H9 (cell line): Measurements from ENCODE around the gene TNNT1. TPM values are rescaled to one million over a fixed set of nuclear protein-coding genes. Genes with fewer than 3 reads are reported as not detected.
A peak's percentile ranks its signal among the peaks of the same experiment; 100 is the strongest.

ENCODE experiments used
- DNase-seq: peaks from one replicate; pipeline ENCODE4 v3.0.0-alpha.2; 2017
- H2AFZ ChIP-seq: one replicate; pipeline ENCODE4 v1.6.1; 2013; ENCODE audit warnings: mild to moderate bottlenecking, low read length, control low read depth, moderate library complexity
- H2AK5ac ChIP-seq: 2 replicates; pipeline ENCODE4 v1.6.1; 2013; ENCODE audit warnings: low read length, control low read depth, mixed read lengths; ENCODE audit not compliant: insufficient read length
- H2BK120ac ChIP-seq: one replicate; pipeline ENCODE4 v1.6.1; 2013; ENCODE audit warnings: low read depth, mild to moderate bottlenecking, low read length, control low read depth, inconsistent platforms; ENCODE audit not compliant: poor library complexity, severe bottlenecking
- H2BK12ac ChIP-seq: 2 replicates; pipeline ENCODE4 v1.6.1; 2013; ENCODE audit warnings: low read length, control low read depth, mixed read lengths, low read depth; ENCODE audit not compliant: insufficient read length
- H2BK15ac ChIP-seq: 2 replicates; pipeline ENCODE4 v1.6.1; 2013; ENCODE audit warnings: low read depth, low read length, control low read depth
- H2BK20ac ChIP-seq: one replicate; pipeline ENCODE4 v1.6.1; 2013; ENCODE audit warnings: low read depth, mild to moderate bottlenecking, low read length, control low read depth, inconsistent platforms; ENCODE audit not compliant: poor library complexity, severe bottlenecking
- H2BK5ac ChIP-seq: 2 replicates; pipeline ENCODE4 v1.6.1; 2013; ENCODE audit warnings: low read length, control low read depth, mixed read lengths; ENCODE audit not compliant: insufficient read length
- H3K14ac ChIP-seq: 2 replicates; pipeline ENCODE4 v1.6.1; 2013; ENCODE audit warnings: low read length, control low read depth; ENCODE audit not compliant: insufficient read depth
- H3K18ac ChIP-seq: 2 replicates; pipeline ENCODE4 v1.6.1; 2013; ENCODE audit warnings: low read depth, mild to moderate bottlenecking, mixed read lengths, low read length, control low read depth; ENCODE audit not compliant: insufficient read length
- H3K23ac ChIP-seq: 2 replicates; pipeline ENCODE4 v1.6.1; 2013; ENCODE audit warnings: low read length, control low read depth, mixed read lengths, low read depth; ENCODE audit not compliant: insufficient read length
- H3K23me2 ChIP-seq: 2 replicates; pipeline ENCODE4 v1.6.1; 2013; ENCODE audit warnings: low read depth, mild to moderate bottlenecking, mixed read lengths, low read length, control low read depth; ENCODE audit not compliant: insufficient read length, poor library complexity, severe bottlenecking
- H3K27ac ChIP-seq: 2 replicates; pipeline ENCODE4 v1.5.1; 2013; ENCODE audit warnings: low read length, control low read depth, mixed read lengths, low read depth; ENCODE audit not compliant: insufficient read length
- H3K27me3 ChIP-seq: 2 replicates; pipeline ENCODE4 v1.6.1; 2013; ENCODE audit warnings: low read length, control low read depth, inconsistent platforms; ENCODE audit not compliant: insufficient read depth
- H3K4ac ChIP-seq: 2 replicates; pipeline ENCODE4 v1.6.1; 2013; ENCODE audit warnings: low read depth, mild to moderate bottlenecking, control low read depth, inconsistent platforms, low read length, moderate library complexity
- H3K4me1 ChIP-seq: 2 replicates; pipeline ENCODE4 v1.6.1; 2013; ENCODE audit warnings: low read length, control low read depth, inconsistent platforms; ENCODE audit not compliant: insufficient read depth
- H3K4me2 ChIP-seq: 2 replicates; pipeline ENCODE4 v1.6.1; 2013; ENCODE audit warnings: low read length, control low read depth, mixed read lengths; ENCODE audit not compliant: insufficient read length, insufficient read depth
- H3K56ac ChIP-seq: 2 replicates; pipeline ENCODE4 v1.6.1; 2013; ENCODE audit warnings: low read depth, mild to moderate bottlenecking, mixed read lengths, low read length, control low read depth; ENCODE audit not compliant: insufficient read length
- H3K79me1 ChIP-seq: 2 replicates; pipeline ENCODE4 v1.6.1; 2013; ENCODE audit warnings: low read depth, mild to moderate bottlenecking, moderate library complexity, low read length, control low read depth, inconsistent platforms; ENCODE audit not compliant: insufficient read depth, poor library complexity, severe bottlenecking
- H3K79me2 ChIP-seq: 2 replicates; pipeline ENCODE4 v1.6.1; 2013; ENCODE audit warnings: low read length, control low read depth, inconsistent platforms; ENCODE audit not compliant: insufficient read depth
- H3K9ac ChIP-seq: 2 replicates; pipeline ENCODE4 v1.6.1; 2013; ENCODE audit warnings: low read length, control low read depth, mixed read lengths; ENCODE audit not compliant: insufficient read length; ENCODE audit errors: extremely low read depth
- H3K9me3 ChIP-seq: one replicate; pipeline ENCODE4 v1.6.1; 2013; ENCODE audit warnings: low read depth, low read length, inconsistent platforms; ENCODE audit not compliant: control insufficient read depth
- H3T11ph ChIP-seq: one replicate; pipeline ENCODE4 v1.6.1; 2013; ENCODE audit warnings: mild to moderate bottlenecking, low read length, control low read depth, inconsistent platforms
- H4K20me1 ChIP-seq: one replicate; pipeline ENCODE4 v1.6.1; 2013; ENCODE audit not compliant: control insufficient read depth, insufficient read length, insufficient read depth
- H4K5ac ChIP-seq: 2 replicates; pipeline ENCODE4 v1.6.1; 2013; ENCODE audit warnings: low read depth, mild to moderate bottlenecking, mixed read lengths, low read length, control low read depth; ENCODE audit not compliant: insufficient read length
- H4K8ac ChIP-seq: replicated peaks from 2 replicates; pipeline ENCODE4 v1.6.1; 2013; ENCODE audit warnings: low read length, control low read depth, mixed read lengths, low read depth; ENCODE audit not compliant: insufficient read length
- H4K91ac ChIP-seq: 2 replicates; pipeline ENCODE4 v1.6.1; 2013; ENCODE audit warnings: low read depth, mild to moderate bottlenecking, moderate library complexity, mixed read lengths, low read length, control low read depth; ENCODE audit not compliant: insufficient read length
- H3K27ac Mint-ChIP-seq, 3 experiments: 2 replicates in 2 of 3; 3 replicates in 1 of 3; pipeline ENCODE4 v1.8.0; 2020 to 2021; ENCODE audit warnings: mixed read lengths in 3 of 3, mild to moderate bottlenecking in 1 of 3, moderate library complexity in 1 of 3
- H3K27me3 Mint-ChIP-seq: 2 replicates; pipeline ENCODE4 v1.8.0; 2021; ENCODE audit warnings: low read depth, mild to moderate bottlenecking, moderate library complexity, mixed read lengths
- H3K36me3 Mint-ChIP-seq, 3 experiments: 2 replicates in 2 of 3; 3 replicates in 1 of 3; pipeline ENCODE4 v1.8.0; 2020 to 2021; ENCODE audit warnings: low read depth in 3 of 3, mixed read lengths in 3 of 3; ENCODE audit not compliant: insufficient read depth in 1 of 3
- H3K4me1 Mint-ChIP-seq, 2 experiments: 2 replicates each; pipeline ENCODE4 v1.8.0; 2020; ENCODE audit warnings: mixed read lengths in 2 of 2
- H3K4me3 Mint-ChIP-seq, 2 experiments: 2 replicates in 1 of 2; 3 replicates in 1 of 2; pipeline ENCODE4 v1.8.0; 2020 to 2021; ENCODE audit warnings: mild to moderate bottlenecking in 2 of 2, mixed read lengths in 2 of 2, moderate library complexity in 1 of 2
- H3K9me3 Mint-ChIP-seq, 2 experiments: 2 replicates in 1 of 2; 3 replicates in 1 of 2; pipeline ENCODE4 v1.8.0; 2020; ENCODE audit warnings: mild to moderate bottlenecking in 2 of 2, mixed read lengths in 2 of 2, moderate library complexity in 1 of 2
- WGBS: extraction: QIAGEN DNeasy Blood & Tissue Kit; methylation state at CpG from one replicate; pipeline ENCODE4 v1.1.7; 2013; ENCODE audit warnings: missing lambda C conversion rate, low lambda C conversion rate, mixed read lengths; ENCODE audit not compliant: insufficient read length; ENCODE audit errors: extremely low coverage; 5-methylcytosine and 5-hydroxymethylcytosine counted together
- total RNA-seq: library from RNA; stranded (reverse); gene quantifications from 2 replicates; pipeline ENCODE4 v1.2.1, GENCODE V29; 2021
- TF ChIP-seq, protein P1 (sequence below): fragments of 200-600 bp; sonication (generic); conservative IDR thresholded peaks from 3 replicates; pipeline ENCODE4 v1.8.0; 2021; ENCODE audit warnings: antibody characterized with exemption, mild to moderate bottlenecking

TNNT1 gene
- total RNA-seq, 1 experiment from 2014 or later: 127 TPM

DNA sequence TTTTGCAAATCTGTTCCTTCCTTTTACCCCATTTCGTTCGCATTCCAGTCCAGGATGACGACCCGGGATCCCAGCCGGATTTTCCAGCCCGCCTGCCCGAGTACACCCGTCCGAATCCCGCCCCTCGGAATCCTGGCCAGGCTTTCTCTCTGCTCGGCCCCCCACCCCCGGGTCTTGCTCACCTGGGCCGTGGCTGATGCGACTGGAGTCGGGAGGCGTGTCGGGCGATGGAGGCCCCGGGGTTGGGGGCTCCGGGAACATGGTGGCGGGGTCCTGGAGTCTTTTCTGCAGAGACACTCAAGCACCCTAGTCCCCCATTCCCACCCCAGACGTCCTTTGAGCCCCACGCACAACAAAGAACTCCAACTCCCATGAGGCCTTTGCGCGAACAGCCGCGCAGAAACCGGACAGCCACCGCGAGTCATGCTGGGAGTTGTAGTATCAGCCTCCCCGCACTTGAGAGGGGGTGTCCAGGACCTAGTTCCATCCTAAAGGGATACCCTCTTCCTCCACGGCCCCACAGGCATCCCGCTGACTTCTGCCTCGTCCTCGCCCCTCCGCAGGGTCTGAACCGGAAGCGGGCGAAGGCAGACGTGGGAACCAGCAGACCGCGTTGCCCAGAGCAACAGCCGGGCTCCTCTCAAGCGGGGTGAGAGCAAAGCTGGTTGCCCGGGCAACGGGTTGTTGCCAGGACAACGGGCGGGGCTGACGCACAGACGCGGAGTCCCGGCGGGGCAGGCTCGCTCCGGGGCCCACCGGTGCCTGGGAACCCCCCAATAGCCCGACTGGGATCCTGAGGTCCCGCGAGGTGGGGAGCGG is 30.0 kb upstream of the TNNT1 start:
- no peak overlapping the region for H2BK15ac ChIP-seq
- peak overlapping the region; percentile 78 for H3K18ac ChIP-seq
- H3K4me1 ChIP-seq: peaks cover 2% of the 10 kb centered on the region; the same call in 1 of the 2 replicates
- H3K9me3 ChIP-seq: no peaks in the 10 kb centered on the region
- no peak overlapping the region for H4K91ac ChIP-seq
- H2AFZ ChIP-seq: no peak overlapping the region
- Mint-ChIP-seq H3K4me3 (peak overlapping the region; percentile 67 to 87), H3K27ac (peak overlapping the region in 1 of 3 experiments; percentile 88; a peak in 3 of 7 replicates), H3K9me3 (peaks cover 2 to 3% of the 10 kb centered on the region in 2 experiments; a peak in 4 of 5 replicates), H3K4me1 (peaks cover 27 to 42% of the 10 kb centered on the region in 2 experiments), H3K36me3 (no peaks in the 10 kb centered on the region; a peak in 1 of 7 replicates), H3K27me3 (peaks cover 79% of the 10 kb centered on the region)
- no peak overlapping the region for H3K4ac ChIP-seq
- TF ChIP-seq, protein P1, sequence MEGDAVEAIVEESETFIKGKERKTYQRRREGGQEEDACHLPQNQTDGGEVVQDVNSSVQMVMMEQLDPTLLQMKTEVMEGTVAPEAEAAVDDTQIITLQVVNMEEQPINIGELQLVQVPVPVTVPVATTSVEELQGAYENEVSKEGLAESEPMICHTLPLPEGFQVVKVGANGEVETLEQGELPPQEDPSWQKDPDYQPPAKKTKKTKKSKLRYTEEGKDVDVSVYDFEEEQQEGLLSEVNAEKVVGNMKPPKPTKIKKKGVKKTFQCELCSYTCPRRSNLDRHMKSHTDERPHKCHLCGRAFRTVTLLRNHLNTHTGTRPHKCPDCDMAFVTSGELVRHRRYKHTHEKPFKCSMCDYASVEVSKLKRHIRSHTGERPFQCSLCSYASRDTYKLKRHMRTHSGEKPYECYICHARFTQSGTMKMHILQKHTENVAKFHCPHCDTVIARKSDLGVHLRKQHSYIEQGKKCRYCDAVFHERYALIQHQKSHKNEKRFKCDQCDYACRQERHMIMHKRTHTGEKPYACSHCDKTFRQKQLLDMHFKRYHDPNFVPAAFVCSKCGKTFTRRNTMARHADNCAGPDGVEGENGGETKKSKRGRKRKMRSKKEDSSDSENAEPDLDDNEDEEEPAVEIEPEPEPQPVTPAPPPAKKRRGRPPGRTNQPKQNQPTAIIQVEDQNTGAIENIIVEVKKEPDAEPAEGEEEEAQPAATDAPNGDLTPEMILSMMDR: no peak
- H3K23ac ChIP-seq: no peak overlapping the region
- H4K20me1 ChIP-seq: no peaks in the 10 kb centered on the region
- no peak overlapping the region for H4K8ac ChIP-seq
- H3K14ac ChIP-seq: 0 out of 2 replicates have a peak overlapping the region, but pooled peaks have one; percentile 25
- no peak overlapping the region for H2BK12ac ChIP-seq
- peak overlapping the region; percentile 60 for H3K4me2 ChIP-seq
- DNase-seq: peak; percentile 92
- peaks cover 11% of the 10 kb centered on the region; the same call in 1 of the 2 replicates for H3K27me3 ChIP-seq
- no peaks in the 10 kb centered on the region for H3K79me2 ChIP-seq
- WGBS: no CpG with 5 or more reads among the region's 61 CpGs
- peaks cover 15% of the 10 kb centered on the region for H3K23me2 ChIP-seq
- H2BK5ac ChIP-seq: no peak overlapping the region
- no peak overlapping the region for H3K27ac ChIP-seq
- no peak overlapping the region for H2BK120ac ChIP-seq
- H3K9ac ChIP-seq: no peak overlapping the region
- no peak overlapping the region for H3T11ph ChIP-seq
- no peak overlapping the region for H2AK5ac ChIP-seq
- no peak overlapping the region for H3K56ac ChIP-seq
- H3K79me1 ChIP-seq: no peaks in the 10 kb centered on the region
- H2BK20ac ChIP-seq: no peak overlapping the region
- no peak overlapping the region for H4K5ac ChIP-seq
